Activated naive CD8-positive, alpha-beta T cell treated with anti-CD3 and anti-CD28 coated beads, Interleukin-2, amount 50 U/mL, for 16 hours (primary cell): ENCODE measurements around the gene SMIM11.
"Not testable (repeated sequence)": the region's sequence is repeated elsewhere in the genome, so short reads cannot be mapped to it uniquely, and the experiment has no call there.

Source experiments
- DNase-seq: peaks from one replicate; pipeline ENCODE4 v3.0.0-alpha.2; 2020; ENCODE audit warnings: low read depth, low spot score

Gene SMIM11

GRCh38 chr21:34374940-34375618 lies at the start of gene SMIM11:
Gene SMIM11, plus strand, starts transcription at chr21:34375507. Its CDS starts 3,998 bp downstream, at chr21:34379505.
- DNase-seq: not testable (repeated sequence)

GRCh38 chr21:34330055-34330454 lies 45.3 kb upstream of the SMIM11 start:
- no peak for DNase-seq

GRCh38 chr21:34331726-34332125 lies 43.6 kb upstream of the SMIM11 start:
- DNase-seq: no peak

- DNase-seq: no peak
These were observed 43.0 kb upstream of the SMIM11 start for GRCh38 chr21:34332347-34332746.

GRCh38 chr21:34333121-34333739 lies 42.1 kb upstream of the SMIM11 start:
- DNase-seq: no peak

GRCh38 chr21:34335316-34335715 lies 40.0 kb upstream of the SMIM11 start:
- DNase-seq: no peak

- DNase-seq: no peak
These were observed 39.1 kb upstream of the SMIM11 start for GRCh38 chr21:34336245-34336644.

GRCh38 chr21:34336756-34337391 lies 38.4 kb upstream of the SMIM11 start:
- DNase-seq: no peak

- no peak for DNase-seq
These were observed 37.6 kb upstream of the SMIM11 start for GRCh38 chr21:34337741-34338140.

GRCh38 chr21:34338226-34338625 lies 37.1 kb upstream of the SMIM11 start:
- DNase-seq: no peak

GRCh38 chr21:34340061-34340460 lies 35.2 kb upstream of the SMIM11 start:
- DNase-seq: no peak

- DNase-seq: no peak
These were observed 32.8 kb upstream of the SMIM11 start for GRCh38 chr21:34342476-34342875.

- no peak for DNase-seq
These were observed 32.0 kb upstream of the SMIM11 start for GRCh38 chr21:34343347-34343746.

GRCh38 chr21:34343838-34344381 lies 31.4 kb upstream of the SMIM11 start:
- no peak for DNase-seq

GRCh38 chr21:34344584-34344983 lies 30.7 kb upstream of the SMIM11 start:
- no peak for DNase-seq

- DNase-seq: no peak
These were observed 30.0 kb upstream of the SMIM11 start for GRCh38 chr21:34345091-34345871.

- no peak for DNase-seq
These were observed 29.4 kb upstream of the SMIM11 start for GRCh38 chr21:34345892-34346291.

- DNase-seq: no peak
These were observed 26.3 kb upstream of the SMIM11 start for GRCh38 chr21:34348890-34349519.

GRCh38 chr21:34351786-34352241 lies 23.5 kb upstream of the SMIM11 start:
- DNase-seq: no peak

GRCh38 chr21:34352556-34352955 lies 22.8 kb upstream of the SMIM11 start:
- no peak for DNase-seq

GRCh38 chr21:34353182-34353581 lies 22.1 kb upstream of the SMIM11 start:
- no peak for DNase-seq
